ENCODE data around the gene SUCO. TPM values are rescaled to one million over a fixed set of nuclear protein-coding genes. Genes with fewer than 3 reads are reported as not detected.

The SUCO gene
- total and polyA plus RNA-seq, 2 of the 8 experiments (the other 6 are each of a cell fraction or from before 2014, with no cell fraction given): 8.3 to 35.8 TPM

DNA sequence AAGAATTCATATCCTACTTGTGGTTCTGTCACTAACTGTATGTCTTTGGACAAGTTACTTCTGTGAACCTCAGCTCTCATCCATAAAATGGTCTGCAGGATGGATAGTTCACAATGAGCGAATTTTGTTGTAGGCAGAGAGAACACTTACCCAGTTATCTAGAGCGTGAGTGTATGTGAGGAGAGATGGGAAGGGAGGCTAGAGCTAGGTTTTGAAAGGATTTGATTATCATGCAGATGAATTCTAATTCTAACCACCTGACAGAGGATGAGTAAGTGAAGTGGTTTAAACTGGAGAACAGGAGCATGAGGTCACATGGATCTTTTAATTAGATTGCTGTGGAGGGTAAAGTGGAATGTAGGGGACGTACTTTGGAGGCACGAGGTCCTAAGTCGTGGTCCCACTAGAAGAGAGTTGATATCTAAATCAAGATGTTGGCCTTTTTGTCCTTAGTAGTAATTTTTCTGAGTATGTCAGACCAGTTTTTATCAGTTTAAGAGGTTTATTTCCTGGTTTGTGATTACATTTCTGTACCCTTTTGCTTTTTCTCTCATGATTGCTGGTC lies 5.0 kb downstream of the SUCO start (continued):
- TF ChIP-seq POLR2AphosphoS5 (IDR thresholded peaks at IDR 0.05; ENCODE audit: low read depth, low read length): peak; percentile 87
- TF ChIP-seq POU5F1 (IDR thresholded peaks at IDR 0.05; ENCODE audit: low read depth, low read length): peak; percentile 77; the same call in 1 of the 2 replicates
- TF ChIP-seq SP2 (IDR thresholded peaks at IDR 0.05; ENCODE audit: low read length): no peak
- TF ChIP-seq YY1 (IDR thresholded peaks at IDR 0.05; ENCODE audit: low read depth, low read length): no peak
- TF ChIP-seq POLR2A (IDR thresholded peaks at IDR 0.05; ENCODE audit: control extremely low read depth in 1 of 2, low read depth in 2 of 2, low read length in 2 of 2): peak in 1 of 2 experiments; percentile 88; a peak in 2 of 3 replicates
